ENCODE data around the gene TTC34. TPM values are rescaled to one million over a fixed set of nuclear protein-coding genes. Genes with fewer than 3 reads are reported as not detected.
"Not testable (repeated sequence)": the region's sequence is repeated elsewhere in the genome, so short reads cannot be mapped to it uniquely, and the experiment has no call there.

TTC34 gene
- total RNA-seq, 4 donors from 2014 or later = 0.17 to 0.56 TPM; not detected in 2

- not testable (repeated sequence) for H3K27ac ChIP-seq, H3K9me3 ChIP-seq, H3K4me1 ChIP-seq, H3K4me3 ChIP-seq, H3K36me3 ChIP-seq
- DNase-seq (ENCODE audit: low spot score in 2 of 2) = peak in 1 of 2 donors; percentile 46
- WGBS = no CpG with 5 or more reads among the region's 10 CpGs
- H3K27me3 ChIP-seq = peaks cover 21% of the 10 kb centered on the region
Measured at GRCh38 chr1:2754597-2754996, 46.9 kb downstream of the TTC34 start.

- not testable (repeated sequence) for H3K4me3 ChIP-seq, H3K4me1 ChIP-seq, H3K27ac ChIP-seq, H3K9me3 ChIP-seq, H3K36me3 ChIP-seq
- peaks cover 21% of the 10 kb centered on the region for H3K27me3 ChIP-seq
- no CpG with 5 or more reads among the region's 8 CpGs for WGBS
- peak in 1 of 2 donors; percentile 24 for DNase-seq (ENCODE audit: low spot score in 2 of 2)
Measured at GRCh38 chr1:2752503-2752902, 49.0 kb downstream of the TTC34 start.

- peaks cover 21% of the 10 kb centered on the region for H3K27me3 ChIP-seq
- not testable (repeated sequence) for H3K9me3 ChIP-seq, H3K4me1 ChIP-seq, H3K36me3 ChIP-seq, H3K4me3 ChIP-seq, H3K27ac ChIP-seq
- WGBS = no CpG with 5 or more reads among the region's 13 CpGs
- peak in 1 of 2 donors; percentile 28 for DNase-seq (ENCODE audit: low spot score in 2 of 2)
Measured at GRCh38 chr1:2751866-2752265, 49.6 kb downstream of the TTC34 start.

GRCh38 chr1:2750766-2751730 lies 50.4 kb downstream of the TTC34 start:
- not testable (repeated sequence) for H3K9me3 ChIP-seq, H3K27ac ChIP-seq, H3K4me3 ChIP-seq, H3K36me3 ChIP-seq, H3K4me1 ChIP-seq
- peak in 1 of 2 donors; percentile 50 for DNase-seq (ENCODE audit: low spot score in 2 of 2)
- no CpG with 5 or more reads among the region's 27 CpGs for WGBS
- peaks cover 21% of the 10 kb centered on the region for H3K27me3 ChIP-seq

GRCh38 chr1:2750041-2750680 lies 51.3 kb downstream of the TTC34 start:
- H3K27ac ChIP-seq, H3K4me3 ChIP-seq, H3K4me1 ChIP-seq, H3K9me3 ChIP-seq, H3K36me3 ChIP-seq: not testable (repeated sequence)
- DNase-seq (ENCODE audit: low spot score in 2 of 2) = peak in 1 of 2 donors; percentile 54
- no CpG with 5 or more reads among the region's 14 CpGs for WGBS
- peaks cover 21% of the 10 kb centered on the region for H3K27me3 ChIP-seq

- WGBS = no CpG with 5 or more reads among the region's 8 CpGs
- H3K9me3 ChIP-seq, H3K27ac ChIP-seq, H3K4me3 ChIP-seq, H3K36me3 ChIP-seq, H3K4me1 ChIP-seq: not testable (repeated sequence)
- DNase-seq (ENCODE audit: low spot score in 2 of 2) = peak in 1 of 2 donors; percentile 36
- H3K27me3 ChIP-seq = peaks cover 21% of the 10 kb centered on the region
Measured at GRCh38 chr1:2748626-2749025, 52.9 kb downstream of the TTC34 start.

- not testable (repeated sequence) for H3K9me3 ChIP-seq; H3K36me3 ChIP-seq; H3K4me3 ChIP-seq; H3K27me3 ChIP-seq; H3K4me1 ChIP-seq; H3K27ac ChIP-seq; DNase-seq (ENCODE audit: low spot score in 2 of 2)
- WGBS = no CpG with 5 or more reads among the region's 9 CpGs
Measured at GRCh38 chr1:2694796-2695195, 106.7 kb downstream of the TTC34 start.

- H3K27me3 ChIP-seq; H3K4me3 ChIP-seq; H3K27ac ChIP-seq; H3K9me3 ChIP-seq; H3K36me3 ChIP-seq; H3K4me1 ChIP-seq; DNase-seq (ENCODE audit: low spot score in 2 of 2): not testable (repeated sequence)
- no CpG with 5 or more reads among the region's 10 CpGs for WGBS
Measured at GRCh38 chr1:2690180-2690579, 111.3 kb downstream of the TTC34 start.

- H3K27me3 ChIP-seq = peaks cover 13% of the 10 kb centered on the region
- 52% methylated on average over 6 of the region's 11 CpGs for WGBS
- H3K36me3 ChIP-seq; H3K9me3 ChIP-seq; H3K27ac ChIP-seq; DNase-seq (ENCODE audit: low spot score in 2 of 2); H3K4me1 ChIP-seq; H3K4me3 ChIP-seq: not testable (repeated sequence)
Measured at GRCh38 chr1:2688336-2688665, 113.2 kb downstream of the TTC34 start.

- H3K9me3 ChIP-seq, H3K36me3 ChIP-seq, H3K4me1 ChIP-seq, H3K4me3 ChIP-seq, H3K27ac ChIP-seq: not testable (repeated sequence)
- DNase-seq (ENCODE audit: low spot score in 2 of 2) = peak; percentile 77 to 85
- H3K27me3 ChIP-seq = peaks cover 13% of the 10 kb centered on the region
- 40% methylated on average over 1 of the region's 17 CpGs for WGBS
Measured at GRCh38 chr1:2687638-2688335, 113.7 kb downstream of the TTC34 start.

GRCh38 chr1:2687174-2687591 lies 114.3 kb downstream of the TTC34 start:
- not testable (repeated sequence) for H3K9me3 ChIP-seq

GRCh38 chr1:2686091-2686863 lies 115.2 kb downstream of the TTC34 start:
- H3K4me3 ChIP-seq, H3K27ac ChIP-seq, H3K4me1 ChIP-seq, H3K9me3 ChIP-seq, H3K36me3 ChIP-seq: not testable (repeated sequence)
- DNase-seq (ENCODE audit: low spot score in 2 of 2) = peak in 1 of 2 donors; percentile 50
- peaks cover 13% of the 10 kb centered on the region for H3K27me3 ChIP-seq
- WGBS = 33% methylated on average over 5 of the region's 23 CpGs

More at GRCh38 chr1:2687174-2687591, 114.3 kb downstream of the TTC34 start:
- not testable (repeated sequence) for H3K36me3 ChIP-seq, H3K27ac ChIP-seq, H3K4me3 ChIP-seq, H3K4me1 ChIP-seq
- peaks cover 13% of the 10 kb centered on the region for H3K27me3 ChIP-seq
- 52% methylated on average over 3 of the region's 14 CpGs for WGBS
- peak in 1 of 2 donors; percentile 40 for DNase-seq (ENCODE audit: low spot score in 2 of 2)

- not testable (repeated sequence) for H3K36me3 ChIP-seq; H3K9me3 ChIP-seq; DNase-seq (ENCODE audit: low spot score in 2 of 2); H3K27ac ChIP-seq; H3K4me1 ChIP-seq; H3K4me3 ChIP-seq
- no CpG with 5 or more reads among the region's 8 CpGs for WGBS
- H3K27me3 ChIP-seq = peaks cover 13% of the 10 kb centered on the region
Measured at GRCh38 chr1:2685671-2686070, 115.8 kb downstream of the TTC34 start.
